ENCODE data around the gene SERPINE3. TPM values are rescaled to one million over a fixed set of nuclear protein-coding genes. Genes with fewer than 3 reads are reported as not detected.
A peak's percentile ranks its signal among the peaks of the same experiment; 100 is the strongest.

SERPINE3 gene
- polyA plus RNA-seq, 1 donor from 2014 or later = not detected

- Mint-ChIP-seq H3K4me3 (no peak overlapping the region), H3K27me3 (no peaks in the 10 kb centered on the region), H3K9me3 (no peaks in the 10 kb centered on the region), H3K4me1 (peaks cover 0 to 8% (median 7%) of the 10 kb centered on the region in 3 donors), H3K27ac (peak overlapping the region in 1 of 3 donors; percentile 41), H3K36me3 (no peaks in the 10 kb centered on the region)
These were observed 16.7 kb upstream of the SERPINE3 start for GRCh38 chr13:51322826-51323225.

GRCh38 chr13:51323824-51324511 lies 15.5 kb upstream of the SERPINE3 start:
- Mint-ChIP-seq H3K27me3 (no peaks in the 10 kb centered on the region), H3K4me3 (no peak overlapping the region), H3K27ac (no peak overlapping the region), H3K36me3 (no peaks in the 10 kb centered on the region), H3K9me3 (no peaks in the 10 kb centered on the region), H3K4me1 (peaks cover 0 to 8% (median 7%) of the 10 kb centered on the region in 3 donors)

GRCh38 chr13:51324714-51325420 lies 14.6 kb upstream of the SERPINE3 start:
- Mint-ChIP-seq H3K27me3 (no peaks in the 10 kb centered on the region), H3K36me3 (no peaks in the 10 kb centered on the region), H3K4me3 (no peak overlapping the region), H3K9me3 (no peaks in the 10 kb centered on the region), H3K4me1 (peaks cover 0 to 8% (median 7%) of the 10 kb centered on the region in 3 donors), H3K27ac (no peak overlapping the region)

GRCh38 chr13:51325837-51326236 lies 13.7 kb upstream of the SERPINE3 start:
- peaks cover 1 to 11% (median 9%) of the 10 kb centered on the region in 3 donors for H3K4me1 Mint-ChIP-seq
- no peaks in the 10 kb centered on the region for H3K27me3 Mint-ChIP-seq
- peak overlapping the region in 2 of 3 donors; percentile 45 to 55 for H3K27ac Mint-ChIP-seq
- H3K4me3 Mint-ChIP-seq = no peak overlapping the region
- no peaks in the 10 kb centered on the region for H3K36me3 Mint-ChIP-seq
- H3K9me3 Mint-ChIP-seq = no peaks in the 10 kb centered on the region

- no peaks in the 10 kb centered on the region for H3K36me3 Mint-ChIP-seq
- no peak overlapping the region for H3K4me3 Mint-ChIP-seq
- H3K27me3 Mint-ChIP-seq = no peaks in the 10 kb centered on the region
- no peaks in the 10 kb centered on the region for H3K9me3 Mint-ChIP-seq
- peaks cover 9 to 17% (median 14%) of the 10 kb centered on the region in 3 donors for H3K4me1 Mint-ChIP-seq
- H3K27ac Mint-ChIP-seq = no peak overlapping the region
These were observed 12.7 kb upstream of the SERPINE3 start for GRCh38 chr13:51326777-51327176.

GRCh38 chr13:51327961-51328360 lies 11.5 kb upstream of the SERPINE3 start:
- Mint-ChIP-seq H3K4me1 (peaks cover 12 to 17% (median 14%) of the 10 kb centered on the region in 3 donors), H3K27me3 (no peaks in the 10 kb centered on the region)

GRCh38 chr13:51328488-51328887 lies 11.0 kb upstream of the SERPINE3 start:
- H3K4me3 Mint-ChIP-seq = no peak overlapping the region
- H3K27ac Mint-ChIP-seq = no peak overlapping the region
- no peaks in the 10 kb centered on the region for H3K9me3 Mint-ChIP-seq
- H3K4me1 Mint-ChIP-seq = peaks cover 14 to 17% (median 14%) of the 10 kb centered on the region in 3 donors
- no peaks in the 10 kb centered on the region for H3K27me3 Mint-ChIP-seq
- H3K36me3 Mint-ChIP-seq = no peaks in the 10 kb centered on the region

More at GRCh38 chr13:51327961-51328360, 11.5 kb upstream of the SERPINE3 start:
- no peaks in the 10 kb centered on the region for H3K36me3 Mint-ChIP-seq
- H3K9me3 Mint-ChIP-seq = no peaks in the 10 kb centered on the region
- no peak overlapping the region for H3K27ac Mint-ChIP-seq
- no peak overlapping the region for H3K4me3 Mint-ChIP-seq

GRCh38 chr13:51329606-51330005 lies 9.9 kb upstream of the SERPINE3 start:
- Mint-ChIP-seq H3K27me3 (no peaks in the 10 kb centered on the region), H3K36me3 (no peaks in the 10 kb centered on the region), H3K9me3 (peaks cover 0 to 2% (median 2%) of the 10 kb centered on the region in 3 donors), H3K4me3 (no peak overlapping the region), H3K27ac (no peak overlapping the region), H3K4me1 (peaks cover 14 to 16% (median 14%) of the 10 kb centered on the region in 3 donors)

- Mint-ChIP-seq H3K4me3 (peak overlapping the region in 1 of 4 donors; percentile 42), H3K27ac (peak overlapping the region in 1 of 3 donors; percentile 1), H3K4me1 (peaks cover 9 to 14% (median 10%) of the 10 kb centered on the region in 3 donors), H3K9me3 (peaks cover 0 to 2% (median 2%) of the 10 kb centered on the region in 3 donors), H3K27me3 (peaks cover 2% of the 10 kb centered on the region), H3K36me3 (no peaks in the 10 kb centered on the region)
These were observed 8.7 kb upstream of the SERPINE3 start for GRCh38 chr13:51330791-51331190.

GRCh38 chr13:51331354-51331861 lies 8.1 kb upstream of the SERPINE3 start:
- Mint-ChIP-seq H3K27me3 (peaks cover 2% of the 10 kb centered on the region), H3K27ac (no peak overlapping the region), H3K36me3 (no peaks in the 10 kb centered on the region), H3K4me3 (no peak overlapping the region), H3K4me1 (peaks cover 7 to 14% (median 9%) of the 10 kb centered on the region in 3 donors), H3K9me3 (peaks cover 0 to 2% (median 2%) of the 10 kb centered on the region in 3 donors)

GRCh38 chr13:51332566-51333361 lies 6.7 kb upstream of the SERPINE3 start:
- Mint-ChIP-seq H3K4me3 (no peak overlapping the region), H3K27ac (no peak overlapping the region), H3K4me1 (peaks cover 7 to 14% (median 9%) of the 10 kb centered on the region in 3 donors), H3K27me3 (peaks cover 3% of the 10 kb centered on the region), H3K9me3 (peaks cover 0 to 2% (median 2%) of the 10 kb centered on the region in 3 donors), H3K36me3 (no peaks in the 10 kb centered on the region)

GRCh38 chr13:51333421-51333820 lies 6.1 kb upstream of the SERPINE3 start:
- H3K4me3 Mint-ChIP-seq = no peak overlapping the region
- H3K27ac Mint-ChIP-seq = no peak overlapping the region
- H3K36me3 Mint-ChIP-seq = no peaks in the 10 kb centered on the region
- H3K27me3 Mint-ChIP-seq = peaks cover 3% of the 10 kb centered on the region
- H3K4me1 Mint-ChIP-seq = peaks cover 7 to 14% (median 9%) of the 10 kb centered on the region in 3 donors
- peaks cover 0 to 2% (median 2%) of the 10 kb centered on the region in 3 donors for H3K9me3 Mint-ChIP-seq

- Mint-ChIP-seq H3K9me3 (peaks cover 0 to 2% (median 2%) of the 10 kb centered on the region in 3 donors), H3K4me3 (no peak overlapping the region), H3K27me3 (peaks cover 3% of the 10 kb centered on the region), H3K36me3 (no peaks in the 10 kb centered on the region), H3K4me1 (peaks cover 7 to 14% (median 9%) of the 10 kb centered on the region in 3 donors), H3K27ac (no peak overlapping the region)
These were observed 5.7 kb upstream of the SERPINE3 start for GRCh38 chr13:51333826-51334225.

- Mint-ChIP-seq H3K27me3 (peaks cover 3% of the 10 kb centered on the region), H3K27ac (no peak overlapping the region), H3K4me3 (no peak overlapping the region), H3K36me3 (no peaks in the 10 kb centered on the region), H3K4me1 (peaks cover 0 to 5% (median 0%) of the 10 kb centered on the region in 3 donors), H3K9me3 (peaks cover 0 to 2% (median 2%) of the 10 kb centered on the region in 3 donors)
These were observed 2.7 kb upstream of the SERPINE3 start for GRCh38 chr13:51336746-51337145.
